Adipocyte (in vitro differentiated cells): Measurements from ENCODE around the gene FCF1.

Experiments used
- DNase-seq: peaks from one replicate; pipeline ENCODE4 v3.0.0-alpha.2; 2015; ENCODE audit warnings: low read depth
- H3K27me3 ChIP-seq: replicated peaks from 2 replicates; pipeline ENCODE4 v1.7.0; 2013; ENCODE audit warnings: mild to moderate bottlenecking, low read length, moderate library complexity; ENCODE audit not compliant: control insufficient read depth, insufficient read depth
- H3K36me3 ChIP-seq: 2 replicates; pipeline ENCODE4 v1.7.0; 2013; ENCODE audit warnings: low read length, mild to moderate bottlenecking, moderate library complexity; ENCODE audit not compliant: control insufficient read depth, insufficient read depth, severe bottlenecking
- H3K4me1 ChIP-seq: 2 replicates; pipeline ENCODE4 v1.7.0; 2013; ENCODE audit warnings: mild to moderate bottlenecking, low read length, moderate library complexity; ENCODE audit not compliant: control insufficient read depth, insufficient read depth
- H3K4me3 ChIP-seq: 2 replicates; pipeline ENCODE4 v1.7.0; 2013; ENCODE audit warnings: mild to moderate bottlenecking, low read length, moderate library complexity
- H3K9ac ChIP-seq: 2 replicates; pipeline ENCODE4 v1.7.0; 2013; ENCODE audit warnings: mild to moderate bottlenecking, low read length, moderate library complexity
- H3K9me3 ChIP-seq: 2 replicates; pipeline ENCODE4 v1.7.0; 2013; ENCODE audit warnings: mild to moderate bottlenecking, low read length, moderate library complexity; ENCODE audit not compliant: control insufficient read depth

FCF1 gene

GRCh38 chr14:74698465-74698864, 14.5 kb upstream of the FCF1 start:
- H3K27me3 ChIP-seq: no peaks in the 10 kb centered on the region
- H3K9ac ChIP-seq: no peak overlapping the region
- peaks cover 7% of the 10 kb centered on the region for H3K36me3 ChIP-seq
- H3K9me3 ChIP-seq: no peaks in the 10 kb centered on the region
- no peak overlapping the region for H3K4me3 ChIP-seq
- peaks cover 18% of the 10 kb centered on the region for H3K4me1 ChIP-seq
- no peak for DNase-seq

DNA sequence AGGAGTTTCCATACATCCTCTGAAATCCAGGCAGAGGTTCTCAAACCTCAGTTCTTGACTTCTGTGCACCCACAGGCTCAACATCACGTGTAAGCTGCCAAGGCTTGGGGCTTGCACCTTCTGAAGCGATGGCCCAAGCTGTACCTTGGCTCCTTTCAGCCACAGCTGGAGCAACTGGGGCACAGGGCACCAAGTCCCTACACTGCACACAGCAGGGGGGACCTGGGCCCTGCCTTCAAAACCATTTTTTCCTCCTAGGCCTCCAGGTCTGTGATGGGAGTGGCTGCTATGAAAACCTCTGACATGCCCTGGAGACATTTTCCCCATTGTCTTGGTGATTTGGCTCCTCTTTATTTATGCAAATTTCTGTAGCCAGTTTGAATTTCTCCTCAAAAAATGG, 10.7 kb upstream of the FCF1 start:
- Histone ChIP-seq H3K36me3 (peaks cover 7% of the 10 kb centered on the region), H3K4me3 (no peak overlapping the region), H3K4me1 (peaks cover 27% of the 10 kb centered on the region), H3K27me3 (no peaks in the 10 kb centered on the region), H3K9ac (no peak overlapping the region), H3K9me3 (no peaks in the 10 kb centered on the region)
- no peak for DNase-seq

- Histone ChIP-seq H3K36me3 (peaks cover 6% of the 10 kb centered on the region), H3K9me3 (no peaks in the 10 kb centered on the region), H3K4me3 (no peak overlapping the region), H3K27me3 (no peaks in the 10 kb centered on the region), H3K9ac (no peak overlapping the region), H3K4me1 (peaks cover 22% of the 10 kb centered on the region)
- DNase-seq: no peak
Measured at GRCh38 chr14:74703043-74703442, 9.9 kb upstream of the FCF1 start.

DNA sequence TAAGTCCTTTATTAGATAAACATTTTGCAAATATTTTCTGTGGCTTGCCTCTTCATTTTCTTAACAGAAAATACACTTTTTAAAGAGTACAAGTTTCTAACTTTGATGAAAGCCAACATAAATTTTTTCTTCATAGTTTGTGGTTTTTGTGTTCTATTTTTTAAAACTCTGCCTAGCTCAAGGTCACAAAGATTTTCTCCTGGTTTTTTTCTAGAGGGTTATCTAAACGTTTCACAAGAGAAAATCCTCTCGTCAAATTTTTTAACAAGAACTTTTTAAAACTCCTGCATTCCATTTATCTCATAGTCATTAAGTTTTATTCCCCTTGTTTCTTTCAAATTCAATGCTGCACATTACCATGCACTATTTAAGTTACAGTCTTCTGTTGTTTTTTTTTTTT, 8.3 kb upstream of the FCF1 start:
- Histone ChIP-seq H3K9ac (no peak overlapping the region), H3K36me3 (no peaks in the 10 kb centered on the region), H3K4me1 (peaks cover 22% of the 10 kb centered on the region), H3K27me3 (no peaks in the 10 kb centered on the region), H3K4me3 (no peak overlapping the region), H3K9me3 (no peaks in the 10 kb centered on the region)
- DNase-seq: peak; percentile 57

DNA sequence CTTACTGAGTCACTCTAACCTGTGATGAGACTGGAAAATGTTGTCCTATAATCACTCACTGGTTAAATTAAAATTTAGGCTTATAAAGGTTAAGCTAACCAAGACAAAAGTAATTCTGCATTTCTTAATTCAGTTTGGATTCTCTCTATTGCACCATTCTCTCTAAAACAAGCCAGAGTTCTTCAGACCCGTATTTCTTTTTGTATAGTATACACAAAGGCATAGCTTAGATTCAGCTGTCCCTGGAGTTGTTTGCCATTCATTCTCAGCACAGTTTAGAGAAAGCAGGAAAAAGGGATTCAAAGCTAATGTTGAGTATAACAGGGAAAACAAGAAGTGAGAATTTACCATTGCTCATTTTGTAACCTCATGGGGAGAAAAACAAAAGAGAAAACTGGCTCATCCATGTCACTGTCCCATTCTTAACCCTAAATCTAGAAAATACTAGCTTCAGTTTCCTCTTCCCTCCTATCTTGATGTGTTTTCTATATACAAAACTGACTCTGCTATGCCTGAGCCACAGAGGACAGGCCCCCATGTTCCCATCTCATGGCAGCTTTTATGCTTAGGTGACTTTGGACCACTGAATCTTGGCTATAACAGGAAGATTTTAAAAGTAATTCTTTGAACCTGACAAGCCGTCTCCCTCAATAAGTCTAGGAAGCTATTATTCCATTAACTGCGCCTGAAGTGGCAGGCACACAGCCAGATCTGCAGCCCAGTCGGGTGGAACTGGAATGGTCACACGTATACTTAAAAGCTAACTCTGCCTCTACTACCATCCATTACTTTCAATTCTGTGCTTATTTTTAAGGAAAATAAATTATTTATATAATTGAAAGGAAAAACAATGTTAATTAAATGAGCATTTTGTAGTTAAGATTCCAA, 7.1 kb upstream of the FCF1 start:
- Histone ChIP-seq H3K36me3 (no peaks in the 10 kb centered on the region), H3K27me3 (no peaks in the 10 kb centered on the region), H3K9ac (peak overlapping the region; percentile 3), H3K9me3 (no peaks in the 10 kb centered on the region), H3K4me3 (peak overlapping the region; percentile 24), H3K4me1 (peaks cover 22% of the 10 kb centered on the region)
- DNase-seq: peak; percentile 38

DNA sequence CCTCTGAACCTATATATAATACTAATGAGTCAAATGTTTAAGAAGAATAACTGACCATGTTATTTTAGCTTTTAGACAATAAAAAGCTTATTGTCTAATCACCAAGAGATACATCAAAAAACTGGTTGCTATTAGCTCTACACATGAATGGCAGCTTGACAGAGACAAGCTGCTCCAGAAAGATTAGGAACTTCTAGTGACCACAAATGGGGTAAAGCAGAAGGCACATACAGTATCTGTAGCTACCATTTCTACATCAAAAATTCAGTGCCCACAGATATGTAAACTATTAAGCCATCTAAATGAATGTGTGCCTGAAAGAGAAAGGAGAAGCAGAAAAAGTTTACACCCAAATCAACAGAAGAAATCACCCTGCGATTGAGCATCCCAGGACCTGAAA, 2.5 kb upstream of the FCF1 start:
- Histone ChIP-seq H3K4me3 (no peak overlapping the region), H3K36me3 (peaks cover 7% of the 10 kb centered on the region), H3K27me3 (no peaks in the 10 kb centered on the region), H3K4me1 (peaks cover 29% of the 10 kb centered on the region), H3K9ac (no peak overlapping the region), H3K9me3 (no peaks in the 10 kb centered on the region)
- no peak for DNase-seq

DNA sequence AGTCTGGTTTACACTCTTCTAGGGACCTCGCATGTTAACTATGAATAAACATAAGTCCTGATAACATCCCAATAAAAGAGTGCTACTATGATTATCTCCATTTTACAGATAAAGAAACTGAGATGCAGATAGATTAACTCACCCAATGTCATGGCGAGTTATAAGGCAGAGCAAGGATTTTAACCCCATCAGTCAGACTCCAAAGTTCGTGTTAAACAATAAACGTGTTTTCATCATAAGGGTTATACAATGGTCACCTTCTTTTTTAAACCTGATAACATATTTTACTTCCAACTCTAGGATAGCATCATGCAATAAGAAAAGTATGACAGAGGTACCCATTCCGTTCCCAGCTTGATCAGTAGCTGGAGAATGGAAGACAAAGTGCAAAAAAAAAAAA, 1.3 kb upstream of the FCF1 start:
- peaks cover 23% of the 10 kb centered on the region for H3K4me1 ChIP-seq
- no peak for DNase-seq
- peak overlapping the region; percentile 99 for H3K4me3 ChIP-seq
- H3K9me3 ChIP-seq: no peaks in the 10 kb centered on the region
- H3K9ac ChIP-seq: peak overlapping the region; percentile 94
- H3K27me3 ChIP-seq: no peaks in the 10 kb centered on the region
- peaks cover 19% of the 10 kb centered on the region for H3K36me3 ChIP-seq

DNA sequence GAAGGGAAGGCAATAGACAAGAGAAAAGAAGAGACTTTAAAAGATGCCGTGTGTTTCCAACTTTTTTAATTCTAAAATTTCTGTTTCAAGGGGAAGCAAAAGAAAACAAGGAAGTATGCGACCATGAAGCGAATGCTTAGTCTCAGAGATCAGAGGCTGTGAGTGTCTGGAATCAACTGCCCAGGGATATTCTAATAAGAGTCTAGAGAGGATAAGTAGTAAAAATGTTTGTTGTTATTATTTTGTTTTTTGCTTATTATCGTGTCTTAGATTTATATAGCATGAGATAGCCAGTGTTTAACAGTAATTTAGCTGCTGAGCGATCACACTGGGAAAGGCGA, 421 bp downstream of the FCF1 start:
- Histone ChIP-seq H3K27me3 (no peaks in the 10 kb centered on the region), H3K4me3 (peak overlapping the region; percentile 99), H3K36me3 (peaks cover 33% of the 10 kb centered on the region), H3K4me1 (peaks cover 23% of the 10 kb centered on the region), H3K9ac (peak overlapping the region; percentile 94), H3K9me3 (no peaks in the 10 kb centered on the region)
- DNase-seq: no peak

DNA sequence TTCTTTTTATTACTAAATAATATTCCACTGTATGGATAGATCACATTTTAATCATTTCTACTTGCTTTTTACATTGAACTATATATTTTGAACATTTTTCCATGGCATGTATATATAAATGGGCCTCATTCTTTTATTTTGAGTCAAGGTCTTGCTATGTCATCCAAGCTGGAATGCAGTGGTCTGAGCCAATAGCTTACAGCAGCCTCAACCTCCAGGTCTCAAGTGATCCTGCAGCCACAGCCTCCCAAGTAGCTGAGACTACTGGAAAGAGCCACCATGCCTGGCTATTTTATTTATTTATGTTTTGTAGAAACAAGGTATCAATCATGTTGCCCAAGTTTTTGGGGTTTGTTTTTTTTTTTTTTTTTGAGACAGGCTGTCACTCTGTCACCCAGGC, 7.6 kb downstream of the FCF1 start:
- H3K27me3 ChIP-seq: no peaks in the 10 kb centered on the region
- peaks cover 8% of the 10 kb centered on the region for H3K4me1 ChIP-seq
- peak; percentile 36 for DNase-seq
- peaks cover 48% of the 10 kb centered on the region for H3K36me3 ChIP-seq
- no peak overlapping the region for H3K9ac ChIP-seq
- H3K9me3 ChIP-seq: no peaks in the 10 kb centered on the region
- no peak overlapping the region for H3K4me3 ChIP-seq

DNA sequence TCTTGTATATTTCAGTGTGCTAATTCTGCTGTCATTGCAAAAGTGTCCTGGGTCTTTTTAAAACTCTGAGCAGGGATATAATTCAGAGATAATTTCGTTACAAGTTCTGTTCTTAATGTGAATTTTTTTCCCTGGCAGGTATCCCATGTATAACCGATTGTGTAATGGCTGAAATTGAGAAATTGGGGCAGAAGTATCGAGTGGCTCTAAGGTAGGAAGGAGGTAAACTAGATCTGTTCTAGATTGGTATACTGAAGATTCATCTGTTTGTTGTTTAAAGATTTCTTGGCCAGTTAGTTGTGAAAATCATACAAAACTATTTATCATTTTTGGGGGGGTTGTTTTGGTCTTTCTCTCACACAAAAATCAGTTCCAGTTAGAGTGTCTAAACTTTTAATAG, 10.2 kb downstream of the FCF1 start:
- Histone ChIP-seq H3K4me3 (no peak overlapping the region), H3K9me3 (no peaks in the 10 kb centered on the region), H3K27me3 (no peaks in the 10 kb centered on the region), H3K9ac (peak overlapping the region; percentile 45), H3K36me3 (peaks cover 24% of the 10 kb centered on the region), H3K4me1 (peaks cover 8% of the 10 kb centered on the region)
- DNase-seq: no peak

- peaks cover 30% of the 10 kb centered on the region for H3K36me3 ChIP-seq
- H3K4me3 ChIP-seq: no peak overlapping the region
- H3K4me1 ChIP-seq: no peaks in the 10 kb centered on the region
- H3K27me3 ChIP-seq: no peaks in the 10 kb centered on the region
- no peak for DNase-seq
- H3K9me3 ChIP-seq: no peaks in the 10 kb centered on the region
- no peak overlapping the region for H3K9ac ChIP-seq
Measured at GRCh38 chr14:74732387-74732786, 19.4 kb downstream of the FCF1 start.

- Histone ChIP-seq H3K4me3 (no peak overlapping the region), H3K4me1 (no peaks in the 10 kb centered on the region), H3K9me3 (no peaks in the 10 kb centered on the region), H3K9ac (no peak overlapping the region), H3K36me3 (peaks cover 30% of the 10 kb centered on the region), H3K27me3 (no peaks in the 10 kb centered on the region)
- DNase-seq: no peak
Measured at GRCh38 chr14:74733221-74733620, 20.3 kb downstream of the FCF1 start.
